Measurements from ENCODE around the gene KRR1. TPM values are rescaled to one million over a fixed set of nuclear protein-coding genes. Genes with fewer than 3 reads are reported as not detected.

Gene KRR1
- 39.4 and 61.2 TPM in 2 replicates for total RNA-seq

DNA sequence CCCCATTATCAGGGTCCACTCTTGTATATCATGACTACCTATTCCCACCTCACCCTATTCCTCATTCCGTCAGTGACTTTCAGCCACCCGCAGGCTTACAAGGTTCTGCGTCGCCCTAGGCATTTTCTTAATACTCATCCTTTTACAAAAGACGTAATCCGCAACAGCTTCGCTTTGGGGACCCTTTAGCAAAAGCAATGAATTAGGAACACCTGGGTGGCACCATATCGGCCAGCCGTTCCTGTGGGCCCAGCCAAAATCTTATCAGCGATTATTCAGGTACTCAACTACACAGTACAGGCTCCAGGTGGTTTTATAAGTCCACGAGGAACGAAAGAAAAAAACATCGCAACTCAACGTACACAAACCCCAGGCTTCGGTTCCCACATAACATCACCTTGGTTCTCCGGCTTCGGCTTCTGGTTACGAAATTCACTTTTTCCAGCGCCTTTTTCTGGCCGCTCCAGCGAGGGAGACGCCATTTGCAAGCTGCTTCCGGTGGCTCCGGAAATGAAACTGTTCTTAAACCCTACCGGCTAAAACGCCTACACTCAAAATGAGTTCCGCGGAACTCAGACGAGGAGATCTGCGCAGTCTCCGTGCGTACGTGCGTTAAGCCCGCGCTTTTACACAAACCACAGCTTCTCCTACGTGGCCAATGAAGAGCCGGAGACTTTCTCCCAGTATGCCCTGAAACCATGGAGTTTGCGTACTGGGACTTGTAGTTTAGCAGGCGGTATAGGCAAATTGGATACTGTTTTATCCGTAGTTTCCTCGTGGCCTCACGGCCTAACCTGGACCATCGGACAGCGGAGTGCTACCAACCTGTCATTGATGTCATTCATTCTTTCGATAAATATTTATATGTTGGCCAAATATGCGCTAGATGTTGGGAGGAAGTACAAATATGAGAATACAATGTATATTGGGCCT lies at the start of gene KRR1:
Gene KRR1, minus strand, starts transcription at position 494 of the 933 bp plus-strand sequence. Its CDS starts 12 bp downstream, at position 482.
- peak; percentile 96 for DNase-seq (ENCODE audit: low read depth, low spot score)

DNA sequence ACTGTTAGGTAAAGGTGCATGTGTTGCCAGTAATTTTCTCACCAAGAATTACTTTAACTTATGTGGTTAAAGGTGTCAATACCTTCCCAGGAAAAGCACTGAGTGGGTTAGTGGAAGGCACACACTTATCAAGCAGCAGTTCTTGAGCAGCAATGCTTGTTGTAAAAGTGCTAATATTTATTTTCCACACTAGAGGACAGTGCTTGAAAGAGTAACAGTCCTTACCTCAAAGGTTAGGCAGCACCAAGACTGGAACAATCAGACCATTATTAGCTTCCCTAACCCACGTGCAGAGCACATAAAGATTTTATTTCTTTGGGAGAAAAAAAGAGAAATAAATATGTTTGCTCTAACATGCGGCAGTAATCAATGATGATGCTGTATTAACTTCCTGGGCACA lies 48.8 kb upstream of the KRR1 start:
- DNase-seq (ENCODE audit: low read depth, low spot score): no peak

- no peak for DNase-seq (ENCODE audit: low read depth, low spot score)
These were observed 46.9 kb upstream of the KRR1 start for GRCh38 chr12:75558287-75558686.

- no peak for DNase-seq (ENCODE audit: low read depth, low spot score)
These were observed 45.0 kb upstream of the KRR1 start for GRCh38 chr12:75556311-75556899.

- no peak for DNase-seq (ENCODE audit: low read depth, low spot score)
These were observed 43.1 kb upstream of the KRR1 start for GRCh38 chr12:75554556-75554880.

- no peak for DNase-seq (ENCODE audit: low read depth, low spot score)
These were observed 42.6 kb upstream of the KRR1 start for GRCh38 chr12:75553836-75554555.

GRCh38 chr12:75553398-75553797 lies 42.0 kb upstream of the KRR1 start:
- DNase-seq (ENCODE audit: low read depth, low spot score): no peak

DNA sequence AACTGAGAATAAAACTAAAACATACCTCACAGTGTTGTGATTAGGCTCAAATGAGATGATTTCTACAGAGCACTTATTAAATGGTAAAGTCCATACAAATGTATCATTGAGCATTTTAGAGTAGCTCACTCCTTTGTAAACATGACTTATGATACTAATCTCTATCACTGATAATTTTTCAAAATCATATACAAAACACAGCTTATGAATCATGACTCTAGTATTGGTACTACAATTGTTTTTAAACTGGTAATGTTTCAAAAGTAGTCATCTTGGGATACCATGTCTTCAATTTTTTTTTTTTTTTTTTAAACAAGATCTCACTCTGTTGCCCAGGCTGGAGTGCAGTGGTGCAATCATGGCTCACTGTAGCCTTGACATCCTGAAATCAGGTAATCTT lies 40.1 kb upstream of the KRR1 start:
- no peak for DNase-seq (ENCODE audit: low read depth, low spot score)

- DNase-seq (ENCODE audit: low read depth, low spot score): peak; percentile 61
These were observed 39.2 kb upstream of the KRR1 start for GRCh38 chr12:75550401-75551240.

DNA sequence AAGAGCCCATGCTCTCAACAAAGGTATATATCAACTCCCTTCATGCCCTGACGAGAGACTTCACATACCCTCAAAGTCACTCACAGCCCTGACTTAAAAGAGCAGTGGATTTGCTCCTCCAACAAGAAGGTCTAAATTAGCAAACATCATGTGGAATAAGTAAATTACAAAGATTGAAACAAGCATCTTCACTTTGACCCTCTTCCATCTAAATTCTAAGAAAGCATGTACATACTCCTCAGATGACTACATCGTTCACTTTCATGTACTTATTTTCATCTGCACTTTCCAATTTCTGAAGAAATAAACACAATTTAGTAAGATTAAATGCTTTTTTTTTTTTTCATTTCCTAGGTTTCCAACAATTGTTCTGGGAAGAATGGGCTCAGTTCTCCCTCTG lies 38.6 kb upstream of the KRR1 start:
- DNase-seq (ENCODE audit: low read depth, low spot score): no peak

DNA sequence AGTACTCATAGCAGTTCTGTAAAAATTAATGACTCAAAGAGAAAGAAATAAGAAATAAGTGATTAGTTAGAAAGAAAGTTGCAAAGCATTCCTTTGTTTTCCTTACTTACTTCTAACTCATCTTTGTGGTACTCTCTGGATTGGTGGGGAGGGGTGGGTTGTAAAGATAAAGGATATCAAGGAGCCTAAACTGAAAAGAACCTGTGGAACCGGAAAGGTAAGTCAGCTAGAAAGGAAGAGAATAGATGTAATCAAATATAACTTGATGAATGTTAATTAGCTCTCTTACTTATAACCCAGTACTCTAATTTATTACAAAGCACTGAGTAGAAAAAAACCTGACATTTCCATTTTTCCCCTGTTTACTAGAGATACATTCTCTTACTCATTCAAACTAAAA lies 37.5 kb upstream of the KRR1 start:
- no peak for DNase-seq (ENCODE audit: low read depth, low spot score)

DNA sequence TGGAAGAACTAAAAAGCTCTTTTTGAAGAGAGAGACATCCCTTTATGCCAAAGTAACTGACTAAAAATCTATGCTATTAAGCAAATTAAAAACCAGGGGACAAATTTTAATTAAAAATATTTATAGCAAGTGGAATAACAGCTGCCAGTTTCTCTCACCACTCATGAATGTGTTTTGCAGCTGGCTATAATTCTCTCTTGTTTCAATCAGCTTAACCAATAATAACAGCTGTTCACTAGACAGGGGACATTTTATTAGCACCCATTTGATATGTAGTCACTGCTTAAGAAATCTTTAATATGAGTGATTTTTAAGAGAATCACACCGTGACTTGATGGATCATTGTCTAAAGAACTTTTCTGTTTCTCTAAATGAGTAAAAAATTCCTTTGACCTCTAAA lies 34.2 kb upstream of the KRR1 start:
- no peak for DNase-seq (ENCODE audit: low read depth, low spot score)

GRCh38 chr12:75543529-75543928 lies 32.1 kb upstream of the KRR1 start:
- no peak for DNase-seq (ENCODE audit: low read depth, low spot score)

DNA sequence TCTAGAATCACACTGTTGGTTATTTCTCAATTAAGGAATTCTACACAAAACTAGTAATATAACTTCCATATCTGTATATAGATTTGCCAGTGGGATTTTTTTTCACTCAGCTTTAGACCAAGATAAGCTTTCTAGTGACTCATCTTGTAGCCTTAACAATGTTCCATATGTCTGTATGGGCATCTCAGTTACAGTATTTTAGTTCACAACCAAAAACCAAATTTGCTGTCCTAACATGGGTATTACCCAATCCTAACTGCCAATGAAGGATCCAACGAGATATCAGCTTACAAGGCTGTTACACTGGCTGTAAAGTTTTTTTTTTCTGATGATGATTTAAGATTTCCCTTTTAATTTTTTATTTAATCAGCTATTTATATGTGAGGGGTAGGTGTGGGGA lies 31.5 kb upstream of the KRR1 start:
- DNase-seq (ENCODE audit: low read depth, low spot score): no peak

- DNase-seq (ENCODE audit: low read depth, low spot score): no peak
These were observed 28.5 kb upstream of the KRR1 start for GRCh38 chr12:75539889-75540288.

GRCh38 chr12:75533239-75533638 lies 21.8 kb upstream of the KRR1 start:
- no peak for DNase-seq (ENCODE audit: low read depth, low spot score)

DNA sequence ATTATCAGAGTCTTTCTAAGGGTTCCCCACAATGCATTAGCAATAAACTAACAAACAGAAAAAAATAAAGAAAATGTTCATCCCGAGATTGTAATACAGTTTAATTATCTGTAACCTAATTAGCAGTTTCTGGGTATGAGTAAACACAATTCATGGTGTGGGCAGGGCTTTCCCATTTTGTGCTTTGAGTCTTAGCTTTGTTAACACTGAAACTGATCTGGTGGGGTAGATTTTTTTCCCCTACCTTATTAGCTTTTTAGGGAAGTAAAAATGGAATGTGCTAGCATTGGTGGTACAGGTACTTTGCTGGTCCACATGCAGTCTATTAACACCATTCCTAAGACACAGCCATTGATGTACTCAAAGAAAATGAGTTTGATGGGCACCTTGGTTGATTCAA lies 18.4 kb upstream of the KRR1 start:
- no peak for DNase-seq (ENCODE audit: low read depth, low spot score)

GRCh38 chr12:75529316-75529715 lies 17.9 kb upstream of the KRR1 start:
- no peak for DNase-seq (ENCODE audit: low read depth, low spot score)

DNA sequence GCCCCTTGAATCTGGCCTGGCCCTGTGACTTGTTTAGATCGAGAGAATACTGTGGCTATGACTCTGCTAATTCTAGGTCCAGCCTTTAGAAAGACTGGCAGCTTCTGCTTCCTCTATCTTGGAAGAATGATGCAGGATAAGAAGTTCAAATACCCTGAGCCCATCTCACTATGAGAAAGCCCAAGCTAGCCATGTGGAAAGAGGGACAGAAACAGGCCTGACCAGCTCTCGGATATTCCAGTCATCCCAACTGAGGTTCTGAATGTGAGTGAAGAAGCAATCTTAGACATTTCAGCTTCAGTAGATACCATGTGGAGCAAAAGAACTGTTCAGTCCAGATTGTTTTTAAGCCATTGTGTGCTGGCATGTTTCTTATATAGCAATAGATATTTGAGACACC lies 17.3 kb upstream of the KRR1 start:
- DNase-seq (ENCODE audit: low read depth, low spot score): no peak

DNA sequence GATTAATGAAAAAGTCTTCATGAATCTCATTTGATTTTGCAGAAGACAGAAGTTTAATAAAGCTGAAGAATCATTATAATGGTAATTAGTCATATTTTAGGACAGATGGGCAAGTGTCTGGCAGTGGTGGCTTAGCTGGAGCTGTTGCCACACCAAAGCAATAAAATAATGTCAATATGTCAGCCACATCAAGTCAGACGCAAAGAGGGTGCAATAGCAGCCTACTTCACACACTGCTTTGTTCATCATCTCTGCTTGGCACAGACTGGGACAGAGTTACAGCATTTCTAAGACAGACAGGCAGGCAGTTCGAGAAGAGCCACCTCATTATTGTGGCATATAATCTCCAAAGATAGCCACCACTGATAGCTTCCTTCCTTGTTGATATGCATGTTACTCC lies 16.9 kb upstream of the KRR1 start:
- DNase-seq (ENCODE audit: low read depth, low spot score): no peak
